Right lobe of liver (tissue), 4 donors: ENCODE results near the gene MET.
"Not testable (repeated sequence)": the region's sequence is repeated elsewhere in the genome, so short reads cannot be mapped to it uniquely, and the experiment has no call there.

Source experiments
- POLR2A ChIP-seq: fragments of 450-650 bp; IDR thresholded peaks from one replicate; pipeline ENCODE4 v1.6.1; 2017; ENCODE audit warnings: antibody characterized with exemption, mild to moderate bottlenecking
- TF ChIP-seq, protein P1 (sequence below), 4 donors: fragments of 200-600 bp in 3 of 4; fragments of 450-650 bp in 1 of 4; IDR thresholded peaks; one replicate each; pipeline versions ENCODE4 v1.5.1 to v1.8.0; 2016 to 2022; ENCODE audit warnings: antibody characterized with exemption in 4 of 4, mild to moderate bottlenecking in 2 of 4
- donor health status: DM: no; HTN: no; CAD: no.
- donor health status: DM: no; HTN: no; CAD: no.
- donor health status: DM: no; HTN: yes; CAD: no.

DNA sequence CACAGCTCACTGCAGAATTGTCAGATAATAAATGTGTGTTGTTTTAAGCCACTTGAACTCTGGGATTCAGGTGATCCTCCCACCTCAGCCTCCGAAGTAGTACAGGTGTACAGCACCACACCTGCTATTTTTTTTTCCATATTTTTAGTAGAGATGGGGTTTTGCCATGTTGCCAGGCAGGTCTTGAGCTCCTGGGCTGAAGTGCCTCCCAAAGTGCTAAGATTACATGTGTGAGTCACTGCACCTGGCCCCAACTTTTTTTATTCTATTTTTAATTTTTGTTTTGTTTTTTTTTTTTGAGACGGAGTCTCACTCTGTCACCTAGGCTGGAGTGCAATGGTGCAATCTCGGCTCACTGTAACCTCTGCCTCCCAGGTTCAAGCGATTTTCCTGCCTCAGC is 28.8 kb upstream of the MET start:
- TF ChIP-seq, protein P1, sequence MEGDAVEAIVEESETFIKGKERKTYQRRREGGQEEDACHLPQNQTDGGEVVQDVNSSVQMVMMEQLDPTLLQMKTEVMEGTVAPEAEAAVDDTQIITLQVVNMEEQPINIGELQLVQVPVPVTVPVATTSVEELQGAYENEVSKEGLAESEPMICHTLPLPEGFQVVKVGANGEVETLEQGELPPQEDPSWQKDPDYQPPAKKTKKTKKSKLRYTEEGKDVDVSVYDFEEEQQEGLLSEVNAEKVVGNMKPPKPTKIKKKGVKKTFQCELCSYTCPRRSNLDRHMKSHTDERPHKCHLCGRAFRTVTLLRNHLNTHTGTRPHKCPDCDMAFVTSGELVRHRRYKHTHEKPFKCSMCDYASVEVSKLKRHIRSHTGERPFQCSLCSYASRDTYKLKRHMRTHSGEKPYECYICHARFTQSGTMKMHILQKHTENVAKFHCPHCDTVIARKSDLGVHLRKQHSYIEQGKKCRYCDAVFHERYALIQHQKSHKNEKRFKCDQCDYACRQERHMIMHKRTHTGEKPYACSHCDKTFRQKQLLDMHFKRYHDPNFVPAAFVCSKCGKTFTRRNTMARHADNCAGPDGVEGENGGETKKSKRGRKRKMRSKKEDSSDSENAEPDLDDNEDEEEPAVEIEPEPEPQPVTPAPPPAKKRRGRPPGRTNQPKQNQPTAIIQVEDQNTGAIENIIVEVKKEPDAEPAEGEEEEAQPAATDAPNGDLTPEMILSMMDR (IDR thresholded peaks at IDR 0.05), result not testable (repeated sequence)
- not testable (repeated sequence) for TF ChIP-seq POLR2A
